Kasumi-1 (cell line): ENCODE measurements around the gene PEX11A.
A peak's percentile ranks its signal among the peaks of the same experiment; 100 is the strongest.

ENCODE experiments used
- DNase-seq, 2 experiments: peaks; one replicate each; lab custom pipeline; 2025; lab: John Stamatoyannopoulos, UW

The PEX11A gene

GRCh38 chr15:89675606-89676005 lies 14.9 kb downstream of the PEX11A start:
- DNase-seq = no peak

- no peak for DNase-seq
Measured at GRCh38 chr15:89674526-89674925, 16.0 kb downstream of the PEX11A start.

DNA sequence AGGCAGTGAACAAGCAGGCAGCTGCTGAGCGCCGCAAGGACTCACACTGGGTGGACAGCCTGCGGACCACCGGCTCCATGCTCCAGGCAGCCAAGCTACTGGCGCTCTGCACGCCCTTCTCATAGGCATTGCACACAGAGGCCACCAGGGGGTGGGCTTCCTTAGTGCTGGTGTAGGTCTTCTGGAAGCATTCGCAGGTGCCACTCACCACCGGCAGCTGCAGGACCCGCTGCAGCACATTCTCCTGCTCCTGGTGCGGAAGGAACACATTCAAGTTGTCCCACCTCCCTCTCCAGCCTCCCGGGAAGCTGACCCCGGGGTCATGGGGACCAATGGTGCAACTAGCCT lies 17.4 kb downstream of the PEX11A start:
- DNase-seq = peak; percentile 6 to 13

- no peak for DNase-seq
Measured at GRCh38 chr15:89672221-89673164, 18.1 kb downstream of the PEX11A start.

DNA sequence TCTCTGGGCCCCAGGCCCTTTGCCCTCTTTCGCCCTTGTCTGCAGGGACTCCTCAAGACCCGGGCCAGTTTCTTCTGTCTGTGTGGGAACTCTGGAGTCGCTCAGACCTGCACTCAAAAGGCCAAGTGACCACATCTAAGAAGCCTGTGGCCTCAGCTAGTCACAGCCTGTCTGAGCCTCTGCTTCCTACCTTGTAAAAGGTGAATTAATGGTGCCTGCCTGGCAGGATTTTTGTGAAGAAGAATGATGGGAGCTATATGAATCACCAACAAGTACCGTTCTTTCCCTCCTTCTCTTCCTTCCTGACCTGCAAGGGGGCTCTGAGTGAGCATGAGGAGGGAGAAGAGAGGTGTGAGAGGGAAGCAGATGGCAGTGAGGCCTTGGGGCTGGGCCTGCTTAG lies 18.9 kb downstream of the PEX11A start:
- DNase-seq = no peak

- no peak for DNase-seq
Measured at GRCh38 chr15:89670971-89671560, 19.5 kb downstream of the PEX11A start.

DNA sequence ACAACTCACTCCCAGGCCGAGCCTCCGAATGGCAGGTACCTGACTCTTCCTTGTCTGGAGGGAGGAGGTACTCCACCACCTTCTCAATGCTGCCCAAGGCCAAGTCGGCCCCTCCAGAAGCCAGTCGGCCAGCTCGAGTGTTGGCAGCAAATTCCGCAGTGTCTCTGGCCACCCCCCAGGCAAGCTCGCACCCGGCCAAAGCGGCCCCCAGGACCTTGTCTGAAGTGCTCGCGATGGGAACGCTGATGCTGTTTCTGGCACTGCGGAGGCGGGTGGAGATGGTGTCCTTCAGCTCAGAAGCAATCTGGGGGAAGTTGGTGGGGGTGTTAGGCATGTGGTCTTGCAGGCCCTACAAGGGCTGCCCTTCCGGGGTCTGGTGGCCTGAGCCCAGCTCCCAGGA lies 20.6 kb downstream of the PEX11A start:
- no peak for DNase-seq

DNA sequence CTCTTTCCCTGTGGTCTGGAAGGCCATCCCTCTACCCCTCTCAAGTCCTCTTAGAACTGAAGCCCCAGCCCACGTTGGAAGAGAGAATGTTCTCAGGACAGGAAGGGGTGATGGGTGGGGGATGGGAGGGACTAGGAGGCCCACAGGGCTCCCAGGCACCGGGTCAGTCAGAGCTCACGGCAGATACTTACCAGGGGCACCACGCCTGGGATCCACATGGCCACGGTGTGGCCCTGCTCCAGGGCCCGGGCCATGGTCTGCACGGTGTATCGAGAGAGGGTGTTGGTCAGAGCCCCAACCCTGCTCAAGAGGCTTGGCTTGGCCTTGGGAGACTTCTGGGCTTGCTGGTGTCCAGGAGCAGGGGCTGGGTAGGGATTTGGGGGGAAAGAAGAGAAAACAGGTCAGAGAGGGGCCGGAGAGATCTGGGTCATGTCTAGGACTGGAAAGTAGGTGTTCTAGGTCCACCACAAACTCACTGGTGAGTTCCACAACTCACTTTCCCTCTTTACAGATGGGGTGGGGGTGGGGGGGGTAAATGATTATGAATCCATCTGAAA lies 21.2 kb downstream of the PEX11A start:
- no peak for DNase-seq

GRCh38 chr15:89668171-89668570 lies 22.4 kb downstream of the PEX11A start:
- DNase-seq = no peak

DNA sequence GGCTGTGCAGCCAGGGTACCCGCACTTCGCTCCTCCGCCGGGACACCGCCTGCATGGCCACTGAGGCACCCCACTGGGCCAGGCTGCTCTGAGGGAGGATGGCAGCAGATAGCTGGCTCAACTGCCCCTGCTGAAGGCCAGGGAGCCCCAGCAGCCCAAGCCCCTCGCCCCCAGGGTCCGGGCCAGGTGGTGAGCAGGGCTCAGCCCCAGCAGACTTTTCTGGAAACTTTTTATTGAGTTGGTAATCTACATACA lies 22.9 kb downstream of the PEX11A start:
- DNase-seq = no peak

DNA sequence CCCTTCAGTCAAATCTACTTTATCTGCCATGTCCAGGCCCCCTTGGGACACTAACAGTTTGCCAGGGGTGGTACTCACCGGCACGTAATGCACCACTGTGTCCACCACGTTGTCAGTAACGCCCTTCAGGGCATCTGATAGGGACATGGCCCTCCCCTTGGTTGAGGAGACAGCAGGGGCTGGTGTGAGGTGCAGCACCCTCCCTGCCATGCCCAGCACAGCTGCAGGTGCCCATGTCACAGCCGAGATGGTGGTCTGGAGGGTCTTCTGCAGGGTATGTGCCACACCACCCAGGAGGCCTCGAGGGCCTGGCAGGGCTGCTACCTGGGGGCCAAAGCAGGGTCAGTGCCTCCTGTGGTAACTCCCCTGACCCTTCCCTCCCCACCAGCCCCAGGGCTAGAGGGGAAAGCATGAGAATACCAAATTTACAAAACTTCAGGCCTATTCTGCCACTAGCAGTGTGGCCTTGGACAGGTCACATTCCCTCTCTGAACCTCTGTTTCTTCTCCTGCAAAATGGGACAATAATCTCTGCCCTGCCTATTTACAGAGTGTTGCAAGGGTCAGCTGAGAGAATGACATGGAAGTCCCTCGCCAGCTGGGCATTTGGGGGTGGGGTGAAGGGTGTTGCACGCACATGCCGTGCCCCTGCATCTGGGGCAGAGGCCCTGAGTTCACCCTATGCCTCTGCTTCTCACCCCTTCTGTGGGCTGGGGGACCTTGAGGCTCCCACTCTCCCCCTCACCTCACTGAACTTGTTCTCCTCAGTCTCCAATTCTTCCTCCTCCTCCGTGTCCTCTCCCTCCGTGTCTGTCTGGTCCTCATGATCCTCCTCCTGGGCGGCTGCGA lies 23.5 kb downstream of the PEX11A start:
- no peak for DNase-seq

DNA sequence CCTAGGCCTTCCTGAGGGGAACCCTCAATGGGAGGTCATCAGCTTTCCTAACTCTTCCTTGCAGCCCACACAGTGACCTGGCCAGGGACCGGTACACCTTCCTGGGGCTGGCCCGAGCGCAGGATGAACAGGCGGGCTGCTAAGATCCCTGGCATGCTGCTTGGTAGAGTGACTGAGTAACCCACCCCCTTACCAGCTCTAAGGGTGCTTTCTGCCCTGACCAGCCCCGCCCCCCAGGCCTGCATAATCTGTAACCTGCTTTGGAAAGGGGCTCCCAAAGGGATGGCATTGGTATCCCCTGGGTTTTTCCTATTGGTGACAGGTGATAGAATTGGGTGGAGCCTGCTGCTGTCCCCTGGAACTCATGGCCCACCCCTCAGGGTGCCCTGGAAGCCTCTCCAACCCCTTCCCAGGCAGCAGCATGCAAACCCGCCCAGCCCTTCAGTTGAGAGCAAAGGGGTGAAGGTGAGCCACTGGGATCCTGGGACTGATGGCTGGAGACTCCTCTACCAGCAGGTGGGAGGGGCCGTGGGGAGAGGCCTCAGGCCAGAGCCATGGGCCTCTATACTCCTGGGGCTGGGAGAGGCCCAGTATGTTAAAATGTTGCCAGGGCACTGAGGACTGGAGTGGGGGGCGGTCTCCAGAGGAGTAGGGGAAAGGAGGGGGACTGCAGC lies 24.2 kb downstream of the PEX11A start:
- no peak for DNase-seq

GRCh38 chr15:89665449-89666181 lies 24.9 kb downstream of the PEX11A start:
- no peak for DNase-seq

GRCh38 chr15:89664441-89665350 lies 25.9 kb downstream of the PEX11A start:
- DNase-seq = no peak

DNA sequence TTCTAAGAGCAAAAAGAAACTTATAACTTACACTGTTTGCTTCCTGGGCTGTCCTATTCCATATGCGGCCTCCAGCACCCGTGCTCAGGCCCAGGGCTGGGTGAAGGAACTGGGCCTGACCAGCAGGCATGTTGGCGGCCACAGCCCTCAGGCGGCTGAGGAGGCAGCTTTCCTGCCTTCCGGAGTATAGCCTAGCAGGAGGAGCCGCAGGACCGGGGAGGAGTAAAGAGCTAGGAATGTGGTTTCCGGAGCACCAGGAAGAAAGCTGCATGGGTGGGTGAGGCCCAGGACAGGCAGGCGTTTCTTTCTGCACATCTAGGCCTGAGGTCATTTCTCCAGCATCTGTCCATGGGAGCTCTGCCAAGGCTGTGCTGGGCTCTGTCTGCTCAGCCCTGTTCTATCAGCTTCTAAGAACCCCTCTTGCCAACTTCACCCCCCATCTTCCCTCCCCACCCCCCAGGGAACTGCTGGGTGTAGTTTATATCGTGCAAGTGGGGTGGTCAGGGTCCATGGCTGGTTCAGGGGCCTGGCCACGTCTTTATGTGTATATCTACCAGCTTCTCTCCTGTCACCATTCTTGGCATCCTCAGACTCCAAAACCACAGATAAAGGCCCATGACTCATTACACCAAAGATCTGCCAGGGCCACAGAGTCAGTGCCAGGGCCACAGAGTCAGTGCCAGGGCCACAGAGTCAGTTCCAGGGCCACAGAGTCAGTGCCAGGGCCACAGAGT lies 27.5 kb downstream of the PEX11A start:
- no peak for DNase-seq

- DNase-seq = no peak
Measured at GRCh38 chr15:89660556-89660955, 30.0 kb downstream of the PEX11A start.

- no peak for DNase-seq
Measured at GRCh38 chr15:89659295-89659694, 31.3 kb downstream of the PEX11A start.

DNA sequence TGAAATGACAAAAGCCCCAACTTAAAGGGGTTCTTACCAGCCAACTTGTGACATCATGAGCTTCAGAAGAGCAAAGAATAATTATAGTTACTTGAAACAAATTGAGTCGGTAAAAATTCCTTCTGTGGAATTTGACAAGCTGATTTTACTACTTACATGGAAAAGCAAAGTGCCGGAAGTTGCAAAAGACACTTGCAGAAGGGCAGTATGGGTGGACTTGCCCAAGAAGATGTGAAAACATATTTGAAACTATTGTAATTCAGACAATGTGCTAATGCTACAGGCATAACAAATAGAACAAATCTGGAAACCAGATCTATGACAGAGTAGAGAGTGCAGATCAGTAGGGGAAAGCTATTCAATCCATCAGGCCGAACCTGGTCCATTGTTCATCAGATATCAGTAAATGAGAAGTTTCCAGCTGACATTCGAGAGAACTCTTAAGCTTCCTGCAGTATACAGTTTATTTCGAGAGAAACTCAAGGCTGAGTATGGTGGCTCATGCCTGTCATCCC lies 32.8 kb downstream of the PEX11A start:
- DNase-seq = no peak

GRCh38 chr15:89656116-89656815 lies 34.3 kb downstream of the PEX11A start:
- DNase-seq = no peak
